ENCODE results near the gene DNAI1.

DNAI1 gene

GRCh38 chr9:34440017-34440416 is 18.6 kb upstream of the DNAI1 start:
- H3K27ac Mint-ChIP-seq: no peak overlapping the region
- ATAC-seq: no peak
- DNase-seq (ENCODE audit: low spot score in 2 of 2): no peak
- H3K9me3 Mint-ChIP-seq: no peaks in the 10 kb centered on the region
- no peak overlapping the region for H3K4me3 Mint-ChIP-seq
- H3K4me1 Mint-ChIP-seq: peaks cover 8% of the 10 kb centered on the region
- no peaks in the 10 kb centered on the region for H3K36me3 Mint-ChIP-seq

- H3K36me3 Mint-ChIP-seq: no peaks in the 10 kb centered on the region
- H3K4me1 Mint-ChIP-seq: peaks cover 8% of the 10 kb centered on the region
- DNase-seq (ENCODE audit: low spot score in 2 of 2) (no peak), ATAC-seq (no peak)
- no peaks in the 10 kb centered on the region for H3K9me3 Mint-ChIP-seq
- no peak overlapping the region for H3K4me3 Mint-ChIP-seq
- H3K27ac Mint-ChIP-seq: no peak overlapping the region
Measured at GRCh38 chr9:34442770-34443169, 15.8 kb upstream of the DNAI1 start.

GRCh38 chr9:34443533-34443932 is 15.1 kb upstream of the DNAI1 start:
- ATAC-seq (no peak), DNase-seq (ENCODE audit: low spot score in 2 of 2) (no peak)
- Mint-ChIP-seq H3K9me3 (no peaks in the 10 kb centered on the region), H3K4me1 (peaks cover 8% of the 10 kb centered on the region), H3K4me3 (no peak overlapping the region), H3K27ac (peak overlapping the region; percentile 41), H3K36me3 (no peaks in the 10 kb centered on the region)

DNA sequence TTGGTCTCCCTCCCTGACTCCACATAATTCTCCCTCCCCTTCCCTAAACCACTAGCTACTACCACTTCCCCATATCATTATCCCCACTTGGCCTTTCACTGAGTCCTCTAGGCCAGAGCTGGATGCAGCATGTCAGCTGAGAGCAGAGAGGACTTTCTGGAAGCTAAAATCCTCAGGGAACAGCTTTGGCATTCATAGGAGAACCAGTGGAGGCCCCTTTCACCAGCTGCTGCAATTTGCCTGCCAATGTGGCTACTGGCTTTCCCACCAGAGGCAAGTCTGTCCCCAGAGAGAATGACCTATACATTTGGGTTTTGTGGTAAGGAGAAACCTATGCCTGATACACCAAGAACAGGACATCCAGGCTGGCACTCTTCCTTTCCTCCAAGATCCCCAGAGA is 14.6 kb upstream of the DNAI1 start:
- Mint-ChIP-seq H3K4me3 (no peak overlapping the region), H3K9me3 (no peaks in the 10 kb centered on the region), H3K36me3 (no peaks in the 10 kb centered on the region), H3K27ac (peak overlapping the region; percentile 41), H3K4me1 (peaks cover 8% of the 10 kb centered on the region)
- ATAC-seq (no peak), DNase-seq (ENCODE audit: low spot score in 2 of 2) (no peak)

DNA sequence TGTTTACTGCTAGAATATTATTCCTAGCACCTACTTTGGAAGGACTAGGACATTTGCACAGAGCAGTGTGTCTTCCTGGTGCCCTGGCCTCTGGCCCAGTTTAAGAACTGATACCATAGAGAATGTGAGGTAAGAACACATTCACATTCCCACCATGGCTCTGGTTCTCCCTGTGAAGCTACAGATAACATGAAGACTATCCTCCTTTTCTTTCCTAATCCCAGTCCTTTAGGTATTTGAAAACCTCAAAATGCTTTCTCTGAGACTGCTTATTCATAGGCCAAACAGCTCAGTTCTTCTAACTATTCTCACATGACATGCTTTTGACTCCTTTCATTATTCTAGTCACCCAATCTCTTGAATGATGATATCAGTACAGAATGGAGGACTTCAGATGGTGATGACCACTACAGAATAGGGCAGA is 12.1 kb upstream of the DNAI1 start:
- Mint-ChIP-seq H3K27ac (no peak overlapping the region), H3K4me1 (peaks cover 10% of the 10 kb centered on the region), H3K9me3 (no peaks in the 10 kb centered on the region), H3K36me3 (peaks cover 2% of the 10 kb centered on the region), H3K4me3 (no peak overlapping the region)
- ATAC-seq: no peak
- no peak for DNase-seq (ENCODE audit: low spot score in 2 of 2)

DNA sequence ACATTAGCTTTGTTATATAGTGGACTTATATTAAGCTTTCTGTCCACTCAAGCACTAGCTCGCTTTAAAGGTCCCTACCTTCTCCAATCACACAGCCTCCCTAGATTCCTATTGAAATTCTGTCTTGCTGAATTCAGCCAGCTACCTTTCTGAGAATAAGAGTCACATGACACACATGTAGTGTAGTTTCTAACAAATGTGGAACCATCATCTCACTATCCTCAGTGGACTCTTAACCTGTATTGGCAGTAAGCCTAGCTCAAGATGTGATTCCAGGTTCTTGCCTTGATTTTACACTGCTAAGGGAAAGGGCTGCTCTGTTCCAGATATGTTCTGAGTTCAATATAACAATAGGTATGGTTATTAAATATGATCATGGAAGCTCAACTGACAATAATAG is 11.7 kb upstream of the DNAI1 start:
- peaks cover 6% of the 10 kb centered on the region for H3K36me3 Mint-ChIP-seq
- DNase-seq (ENCODE audit: low spot score in 2 of 2): no peak
- no peak overlapping the region for H3K27ac Mint-ChIP-seq
- peaks cover 13% of the 10 kb centered on the region for H3K4me1 Mint-ChIP-seq
- no peak overlapping the region for H3K4me3 Mint-ChIP-seq
- no peaks in the 10 kb centered on the region for H3K9me3 Mint-ChIP-seq
- no peak for ATAC-seq

- DNase-seq (ENCODE audit: low spot score in 2 of 2) (no peak), ATAC-seq (no peak)
- no peaks in the 10 kb centered on the region for H3K9me3 Mint-ChIP-seq
- H3K36me3 Mint-ChIP-seq: peaks cover 6% of the 10 kb centered on the region
- H3K4me1 Mint-ChIP-seq: peaks cover 37% of the 10 kb centered on the region
- H3K27ac Mint-ChIP-seq: peak overlapping the region; percentile 74
- no peak overlapping the region for H3K4me3 Mint-ChIP-seq
Measured at GRCh38 chr9:34450644-34451043, 8.0 kb upstream of the DNAI1 start.

DNA sequence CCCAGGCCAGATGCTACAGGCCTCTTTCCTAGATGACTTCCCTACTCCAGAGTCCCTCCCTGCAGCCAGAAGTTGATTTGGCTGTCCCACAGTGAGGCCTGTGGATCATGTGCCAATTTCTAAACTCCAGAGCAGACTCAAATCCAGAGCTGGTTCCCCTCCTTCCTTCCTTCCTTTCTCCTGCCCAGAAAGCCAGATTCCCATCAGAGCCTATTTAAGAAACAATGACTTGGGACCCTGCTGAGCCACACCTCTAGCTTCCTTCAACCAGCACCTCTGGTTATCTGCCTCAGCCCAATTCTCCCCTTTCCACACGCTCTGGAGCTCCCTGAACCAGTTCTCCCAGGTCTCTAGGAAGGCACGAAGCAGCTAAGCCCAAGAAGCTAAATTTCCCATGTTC is 7.5 kb upstream of the DNAI1 start:
- Mint-ChIP-seq H3K36me3 (peaks cover 6% of the 10 kb centered on the region), H3K4me1 (peaks cover 39% of the 10 kb centered on the region), H3K27ac (peak overlapping the region; percentile 74), H3K4me3 (no peak overlapping the region), H3K9me3 (no peaks in the 10 kb centered on the region)
- no peak for ATAC-seq
- no peak for DNase-seq (ENCODE audit: low spot score in 2 of 2)

DNA sequence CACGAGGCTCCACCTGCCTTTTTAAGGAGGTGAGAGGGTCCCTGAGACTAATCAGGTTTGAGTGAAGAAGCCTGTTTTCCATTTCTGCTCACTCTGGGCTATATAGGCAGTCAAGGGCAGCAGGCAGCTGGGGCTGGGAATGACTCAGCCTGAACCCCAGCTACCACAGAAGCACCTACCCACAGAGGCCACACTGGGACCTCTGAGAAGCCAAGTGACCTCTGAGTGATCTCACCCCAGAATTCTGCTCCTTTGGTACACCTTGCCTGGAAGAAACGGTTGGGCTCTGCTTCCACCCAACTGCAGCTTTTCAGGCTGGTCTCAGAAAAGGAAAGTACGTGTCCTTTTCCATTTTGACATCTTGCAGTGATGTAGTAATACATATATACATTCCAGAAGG is 7.1 kb upstream of the DNAI1 start:
- no peaks in the 10 kb centered on the region for H3K9me3 Mint-ChIP-seq
- peak; percentile 28 to 69 for DNase-seq (ENCODE audit: low spot score in 2 of 2)
- peak overlapping the region; percentile 74 for H3K27ac Mint-ChIP-seq
- peaks cover 43% of the 10 kb centered on the region for H3K4me1 Mint-ChIP-seq
- peaks cover 6% of the 10 kb centered on the region for H3K36me3 Mint-ChIP-seq
- no peak overlapping the region for H3K4me3 Mint-ChIP-seq
- ATAC-seq: peak; percentile 95

GRCh38 chr9:34452568-34452967 is 6.0 kb upstream of the DNAI1 start:
- H3K36me3 Mint-ChIP-seq: peaks cover 9% of the 10 kb centered on the region

GRCh38 chr9:34454571-34455065 is 4.0 kb upstream of the DNAI1 start:
- ATAC-seq (peak; percentile 69), DNase-seq (ENCODE audit: low spot score in 2 of 2) (no peak)
- Mint-ChIP-seq H3K4me1 (peaks cover 68% of the 10 kb centered on the region), H3K36me3 (peaks cover 23% of the 10 kb centered on the region), H3K4me3 (no peak overlapping the region), H3K27ac (no peak overlapping the region), H3K9me3 (no peaks in the 10 kb centered on the region)

More at GRCh38 chr9:34452568-34452967, 6.0 kb upstream of the DNAI1 start:
- H3K4me1 Mint-ChIP-seq: peaks cover 53% of the 10 kb centered on the region
- H3K4me3 Mint-ChIP-seq: no peak overlapping the region
- H3K27ac Mint-ChIP-seq: no peak overlapping the region
- DNase-seq (ENCODE audit: low spot score in 2 of 2): no peak
- no peak for ATAC-seq
- no peaks in the 10 kb centered on the region for H3K9me3 Mint-ChIP-seq

DNA sequence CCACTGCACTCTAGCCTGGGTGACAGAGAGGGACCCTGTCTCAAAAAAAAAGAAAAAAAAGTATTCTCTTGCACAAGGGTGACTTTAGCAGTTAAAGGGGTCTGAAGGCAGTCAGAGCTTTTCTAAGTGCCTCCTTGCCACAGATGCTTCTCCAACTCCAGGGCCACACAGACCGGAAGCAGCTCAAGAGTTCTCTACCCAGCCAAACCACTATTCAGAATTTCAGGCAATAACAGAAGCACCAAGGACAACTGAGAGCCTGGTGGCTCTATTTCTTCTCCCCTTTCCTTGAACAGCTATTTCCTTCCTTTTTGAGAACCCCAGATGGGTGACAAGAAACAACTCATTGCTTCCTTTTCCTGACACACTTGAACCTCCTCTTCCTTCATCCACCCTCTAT is 2.5 kb upstream of the DNAI1 start:
- Mint-ChIP-seq H3K4me3 (no peak overlapping the region), H3K27ac (no peak overlapping the region), H3K9me3 (no peaks in the 10 kb centered on the region), H3K36me3 (peaks cover 23% of the 10 kb centered on the region), H3K4me1 (peaks cover 69% of the 10 kb centered on the region)
- no peak for DNase-seq (ENCODE audit: low spot score in 2 of 2)
- no peak for ATAC-seq

DNA sequence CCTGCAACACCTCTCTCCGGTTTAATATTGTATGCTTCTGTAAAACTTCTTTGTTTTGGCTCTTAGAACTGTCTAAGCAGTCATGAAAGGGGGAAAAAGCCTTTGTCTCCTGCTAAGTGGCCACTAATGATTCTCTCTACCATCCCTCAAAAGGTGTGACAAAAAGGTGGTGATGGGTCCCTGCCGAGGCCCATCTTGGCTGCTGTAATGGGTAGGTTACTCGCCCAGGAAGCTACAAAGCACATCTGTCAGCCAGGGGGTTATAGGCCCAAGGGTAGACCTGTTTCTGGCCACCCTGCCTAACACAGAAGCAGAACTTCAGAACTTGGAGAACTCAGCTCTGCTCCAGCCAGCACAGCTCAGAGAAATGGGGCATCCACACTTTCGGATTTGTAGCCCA is 1.9 kb upstream of the DNAI1 start:
- Mint-ChIP-seq H3K27ac (no peak overlapping the region), H3K36me3 (peaks cover 18% of the 10 kb centered on the region), H3K4me1 (peaks cover 63% of the 10 kb centered on the region), H3K4me3 (peak overlapping the region; percentile 82), H3K9me3 (no peaks in the 10 kb centered on the region)
- DNase-seq (ENCODE audit: low spot score in 2 of 2): no peak
- ATAC-seq: no peak

DNA sequence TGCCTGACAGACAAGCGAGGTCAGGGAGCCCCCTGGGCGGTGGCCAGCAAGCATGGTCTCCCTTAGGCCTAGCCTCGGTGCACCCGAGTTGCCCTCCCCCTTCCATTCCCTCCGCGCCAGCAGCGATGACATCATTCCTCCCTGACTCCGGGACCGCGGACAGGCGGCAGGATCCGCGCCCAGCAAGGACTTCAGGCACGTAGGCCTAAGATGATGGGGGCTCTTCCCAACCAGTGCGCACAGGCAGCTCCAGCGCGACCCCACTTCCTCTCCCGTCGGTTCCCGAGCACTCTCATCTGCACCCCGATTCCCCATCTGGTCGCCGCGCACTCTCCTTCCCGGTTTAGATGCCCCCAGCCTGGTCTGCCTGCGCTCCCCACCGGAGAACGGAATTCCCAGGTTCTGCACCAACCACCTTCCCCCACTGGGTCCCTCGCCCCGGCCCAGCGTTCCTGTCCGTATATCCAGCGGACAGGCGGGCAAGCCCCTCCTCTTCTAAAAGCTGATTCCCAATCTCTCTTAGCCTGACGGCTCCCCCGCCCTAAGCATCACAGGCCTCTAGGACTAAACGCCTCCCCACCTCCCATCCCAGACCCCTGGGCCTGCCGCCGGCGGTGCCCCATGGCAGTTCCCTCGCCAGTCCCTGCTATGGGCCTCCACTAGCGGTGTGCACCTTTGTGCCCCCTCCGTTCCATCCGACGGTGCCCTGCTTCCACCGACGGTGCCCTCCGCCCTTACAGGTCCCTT is 1.2 kb upstream of the DNAI1 start:
- H3K4me1 Mint-ChIP-seq: peaks cover 58% of the 10 kb centered on the region
- ATAC-seq: peak; percentile 4

DNA sequence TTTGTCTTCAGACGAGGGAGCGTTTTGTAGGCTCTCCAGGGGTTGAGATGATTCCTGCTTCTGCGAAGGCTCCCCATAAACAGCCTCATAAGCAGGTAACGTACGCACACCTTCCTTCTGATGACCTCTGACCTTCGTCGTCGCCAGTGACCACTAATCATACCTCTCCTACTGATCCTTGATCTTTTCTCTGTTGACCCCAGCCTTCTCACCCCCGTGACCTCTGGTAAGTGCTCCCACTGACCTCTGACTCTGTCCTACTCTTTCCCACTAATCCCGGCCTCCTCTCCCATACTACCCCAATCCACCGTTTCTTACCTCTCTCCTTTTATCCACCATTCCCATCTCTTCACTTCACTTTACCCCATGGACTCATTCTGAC is 345 bp downstream of the DNAI1 start:
- peaks cover 51% of the 10 kb centered on the region for H3K4me1 Mint-ChIP-seq
- H3K27ac Mint-ChIP-seq: peak overlapping the region; percentile 79
- H3K9me3 Mint-ChIP-seq: no peaks in the 10 kb centered on the region
- ATAC-seq: no peak
- peaks cover 17% of the 10 kb centered on the region for H3K36me3 Mint-ChIP-seq
- H3K4me3 Mint-ChIP-seq: peak overlapping the region; percentile 82
- no peak for DNase-seq (ENCODE audit: low spot score in 2 of 2)

More for the DNA sequence above, 1.2 kb upstream of the DNAI1 start:
- peak overlapping the region; percentile 79 for H3K27ac Mint-ChIP-seq
- DNase-seq (ENCODE audit: low spot score in 2 of 2): no peak
- H3K4me3 Mint-ChIP-seq: peak overlapping the region; percentile 82
- no peaks in the 10 kb centered on the region for H3K9me3 Mint-ChIP-seq
- H3K36me3 Mint-ChIP-seq: peaks cover 17% of the 10 kb centered on the region

DNA sequence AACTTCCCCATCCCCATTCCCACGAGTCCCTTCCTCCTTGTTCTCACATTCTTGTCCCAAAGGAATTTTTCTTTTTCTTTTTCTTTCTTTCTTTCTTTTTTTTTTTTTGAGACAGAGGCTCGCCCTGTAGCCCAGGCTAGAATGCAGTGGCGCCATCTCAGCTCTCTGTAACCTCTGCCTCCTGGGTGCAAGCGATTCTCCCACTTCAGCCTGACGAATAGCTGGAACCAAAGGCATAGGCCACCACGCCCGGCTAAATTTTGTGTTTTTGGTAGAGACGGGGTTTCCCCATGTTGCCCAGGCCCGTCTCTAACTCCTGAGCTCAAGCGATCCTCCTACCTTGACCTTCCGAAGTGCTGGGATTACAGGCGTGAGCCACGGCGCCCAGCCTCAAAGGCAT is 751 bp downstream of the DNAI1 start:
- no peak for DNase-seq (ENCODE audit: low spot score in 2 of 2)
- peaks cover 47% of the 10 kb centered on the region for H3K4me1 Mint-ChIP-seq
- ATAC-seq: no peak
- H3K36me3 Mint-ChIP-seq: peaks cover 17% of the 10 kb centered on the region
- peak overlapping the region; percentile 82 for H3K4me3 Mint-ChIP-seq
- no peaks in the 10 kb centered on the region for H3K9me3 Mint-ChIP-seq
- H3K27ac Mint-ChIP-seq: peak overlapping the region; percentile 79

All from stimulated activated effector memory CD8-positive, alpha-beta T cell treated with anti-CD3 and anti-CD28 coated beads, Interleukin-12 subunit alpha, Interleukin-12 subunit beta, amount 100 ng/mL, for 72 hours (primary cell).